OCI-LY7 (cell line): ENCODE measurements around the gene PARVG. TPM values are rescaled to one million over a fixed set of nuclear protein-coding genes. Genes with fewer than 3 reads are reported as not detected.

Experiments
- BruUV-seq: library from RNA; stranded (reverse); fragments of 400-500 nt; replicated peaks from 2 replicates; lab custom pipeline; 2021; lab: Mats Ljungman, UMichigan
- CTCF ChIA-PET: fragments of 300-600 bp; sonication (Branson Sonifier 250); formaldehyde crosslinking; loops from one replicate; lab custom pipeline; 2022; ENCODE audit warnings: antibody characterized with exemption; ENCODE audit not compliant: unreplicated experiment; lab: Charles Lee
- POLR2A ChIA-PET: fragments of 300-600 bp; sonication (Branson Sonifier 250); formaldehyde crosslinking; loops from one replicate; lab custom pipeline; 2022; ENCODE audit warnings: antibody characterized with exemption; lab: Charles Lee
- DNase-seq: peaks from one replicate; pipeline ENCODE4 v3.0.0-alpha.2; 2015; ENCODE audit warnings: low spot score
- H2AFZ ChIP-seq: fragments of 200-600 bp; sonication (generic), shearing (Covaris generic); 2 replicates; pipeline ENCODE4 v1.6.1; 2014; ENCODE audit warnings: mild to moderate bottlenecking, antibody characterized with exemption, low read length, moderate library complexity
- H3K27ac ChIP-seq: fragments of 200-600 bp; sonication (generic); 2 replicates; pipeline ENCODE4 v1.5.1; 2014; ENCODE audit warnings: mixed run types, low read depth, mild to moderate bottlenecking, moderate library complexity, low read length, inconsistent platforms; ENCODE audit not compliant: poor library complexity, severe bottlenecking
- H3K36me3 ChIP-seq: fragments of 200-600 bp; sonication (generic); 2 replicates; pipeline ENCODE4 v1.6.1; 2014; ENCODE audit warnings: mild to moderate bottlenecking, antibody characterized with exemption, low read length, moderate library complexity, mixed read lengths; ENCODE audit not compliant: insufficient read depth
- H3K4me1 ChIP-seq: fragments of 200-600 bp; sonication (generic); 2 replicates; pipeline ENCODE4 v1.5.1; 2014; ENCODE audit warnings: mild to moderate bottlenecking, low read length; ENCODE audit not compliant: insufficient read depth, poor library complexity, severe bottlenecking
- H3K4me2 ChIP-seq: fragments of 200-600 bp; sonication (generic); 2 replicates; pipeline ENCODE4 v1.6.1; 2014; ENCODE audit warnings: mild to moderate bottlenecking, low read length
- H3K4me3 ChIP-seq: fragments of 200-600 bp; sonication (generic); 2 replicates; pipeline ENCODE4 v1.5.1; 2014; ENCODE audit warnings: mild to moderate bottlenecking, low read depth, low read length; ENCODE audit not compliant: poor library complexity, severe bottlenecking
- H3K79me2 ChIP-seq: fragments of 200-600 bp; sonication (generic); 2 replicates; pipeline ENCODE4 v1.6.1; 2016; ENCODE audit warnings: low read depth, mild to moderate bottlenecking, low read length, moderate library complexity, mixed read lengths; ENCODE audit not compliant: insufficient read depth
- H3K9me2 ChIP-seq: fragments of 200-600 bp; sonication (generic); 2 replicates; pipeline ENCODE4 v1.6.1; 2016; ENCODE audit warnings: mild to moderate bottlenecking, low read length, mixed read lengths; ENCODE audit not compliant: insufficient read depth
- H3K9me3 ChIP-seq: fragments of 200-600 bp; sonication (generic); 2 replicates; pipeline ENCODE4 v1.6.1; 2014; ENCODE audit warnings: mild to moderate bottlenecking, mixed run types, low read length, mixed read lengths
- H4K20me1 ChIP-seq: fragments of 200-600 bp; sonication (generic); 2 replicates; pipeline ENCODE4 v1.6.1; 2014; ENCODE audit warnings: mild to moderate bottlenecking, antibody characterized with exemption, low read length, moderate library complexity, mixed read lengths; ENCODE audit not compliant: insufficient read depth
- CTCF ChIP-seq: fragments of 200-600 bp; sonication (generic); conservative IDR thresholded peaks from 2 replicates; pipeline ENCODE4 v1.5.1; 2014; ENCODE audit warnings: mild to moderate bottlenecking, antibody characterized with exemption, low read length, moderate library complexity, mixed read lengths
- EZH2phosphoT487 ChIP-seq: fragments of 200-600 bp; sonication (generic); IDR thresholded peaks from 2 replicates; pipeline ENCODE4 v1.6.1; 2018; ENCODE audit warnings: low read depth, borderline replicate concordance, mild to moderate bottlenecking, mixed run types, antibody characterized with exemption, low read length, moderate library complexity, mixed read lengths
- intact Hi-C: fragments of 100-400 bp; cut with micrococcal nuclease; formaldehyde crosslinking; loops from one replicate; pipeline ENCODE4 v1.10.0; 2022; ENCODE audit not compliant: unreplicated experiment
- total RNA-seq, 2 experiments: library from RNA; depleted of rRNA in 1 of 2; stranded (reverse); fragments of >200 nt in 1 of 2; shearing (Covaris generic) in 1 of 2; gene quantifications; 2 replicates each; pipeline ENCODE4 v1.2.3, GENCODE V29; 2014 to 2022

The PARVG gene
- total RNA-seq, 2 experiments from 2014 or later, result 0.85 to 7.7 TPM

GRCh38 chr22:44137415-44137814, 43.3 kb upstream of the PARVG start:
- TF ChIP-seq CTCF (no peak), EZH2phosphoT487 (no peak)
- Histone ChIP-seq H3K4me1 (no peaks in the 10 kb centered on the region), H3K9me3 (no peaks in the 10 kb centered on the region), H3K27ac (no peak overlapping the region), H2AFZ (no peak overlapping the region), H3K9me2 (no peaks in the 10 kb centered on the region), H3K4me3 (no peak overlapping the region), H4K20me1 (no peaks in the 10 kb centered on the region), H3K36me3 (no peaks in the 10 kb centered on the region), H3K4me2 (no peak overlapping the region), H3K79me2 (no peaks in the 10 kb centered on the region)
- intact Hi-C loops, result no loop called here
- no TSS peak for BruUV-seq
- CTCF ChIA-PET, result no interaction called here
- POLR2A ChIA-PET, result no interaction called here
- DNase-seq, result no peak

- no peaks in the 10 kb centered on the region for H3K79me2 ChIP-seq
- H3K27ac ChIP-seq, result no peak overlapping the region
- CTCF ChIA-PET, result no interaction called here
- H4K20me1 ChIP-seq, result no peaks in the 10 kb centered on the region
- BruUV-seq, result no TSS peak
- POLR2A ChIA-PET, result no interaction called here
- no peaks in the 10 kb centered on the region for H3K9me2 ChIP-seq
- intact Hi-C loops, result no loop called here
- H3K4me2 ChIP-seq, result no peak overlapping the region
- no peak for TF ChIP-seq CTCF
- no peak for DNase-seq
- no peaks in the 10 kb centered on the region for H3K4me1 ChIP-seq
- no peaks in the 10 kb centered on the region for H3K9me3 ChIP-seq
- H2AFZ ChIP-seq, result no peak overlapping the region
- no peak overlapping the region for H3K4me3 ChIP-seq
- no peaks in the 10 kb centered on the region for H3K36me3 ChIP-seq
Measured at GRCh38 chr22:44139773-44140172, 41.0 kb upstream of the PARVG start.

- POLR2A ChIA-PET, result no interaction called here
Measured at GRCh38 chr22:44142421-44143104, 38.2 kb upstream of the PARVG start.

More at GRCh38 chr22:44142421-44143104, 38.2 kb upstream of the PARVG start:
- no TSS peak for BruUV-seq
- no peaks in the 10 kb centered on the region for H3K4me1 ChIP-seq
- H3K27ac ChIP-seq, result no peak overlapping the region
- no peaks in the 10 kb centered on the region for H4K20me1 ChIP-seq
- no peak overlapping the region for H2AFZ ChIP-seq
- no peaks in the 10 kb centered on the region for H3K36me3 ChIP-seq
- no peaks in the 10 kb centered on the region for H3K79me2 ChIP-seq
- no peak overlapping the region for H3K4me2 ChIP-seq
- no peak for DNase-seq
- no peaks in the 10 kb centered on the region for H3K9me3 ChIP-seq
- CTCF ChIA-PET, result no interaction called here
- H3K4me3 ChIP-seq, result no peak overlapping the region
- H3K9me2 ChIP-seq, result no peaks in the 10 kb centered on the region
- TF ChIP-seq EZH2phosphoT487, result no peak
- TF ChIP-seq CTCF, result no peak
- intact Hi-C loops, result no loop called here
